ENCODE data around the gene GLUL.
"Not testable (repeated sequence)": the region's sequence is repeated elsewhere in the genome, so short reads cannot be mapped to it uniquely, and the experiment has no call there.

DNA sequence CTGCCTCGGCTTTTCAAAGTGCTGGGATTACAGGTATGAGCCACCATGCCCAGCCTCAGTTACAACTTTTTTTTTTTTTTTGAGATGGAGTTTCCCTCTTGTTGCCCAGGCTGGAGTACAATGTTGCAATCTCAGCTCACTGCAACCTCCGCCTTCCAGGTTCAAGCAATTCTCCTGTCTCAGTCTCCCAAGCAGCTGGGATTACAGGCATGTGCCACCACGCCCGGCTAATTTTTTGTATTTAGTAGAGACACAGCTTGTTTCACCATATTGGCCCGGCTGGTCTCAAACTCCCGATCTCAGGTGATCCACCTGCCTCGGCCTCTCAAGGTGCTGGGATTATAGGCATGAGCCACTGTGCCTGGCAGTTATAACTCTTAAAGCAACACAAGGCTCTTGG, 11.8 kb downstream of the GLUL start:
- TF ChIP-seq, protein P1, sequence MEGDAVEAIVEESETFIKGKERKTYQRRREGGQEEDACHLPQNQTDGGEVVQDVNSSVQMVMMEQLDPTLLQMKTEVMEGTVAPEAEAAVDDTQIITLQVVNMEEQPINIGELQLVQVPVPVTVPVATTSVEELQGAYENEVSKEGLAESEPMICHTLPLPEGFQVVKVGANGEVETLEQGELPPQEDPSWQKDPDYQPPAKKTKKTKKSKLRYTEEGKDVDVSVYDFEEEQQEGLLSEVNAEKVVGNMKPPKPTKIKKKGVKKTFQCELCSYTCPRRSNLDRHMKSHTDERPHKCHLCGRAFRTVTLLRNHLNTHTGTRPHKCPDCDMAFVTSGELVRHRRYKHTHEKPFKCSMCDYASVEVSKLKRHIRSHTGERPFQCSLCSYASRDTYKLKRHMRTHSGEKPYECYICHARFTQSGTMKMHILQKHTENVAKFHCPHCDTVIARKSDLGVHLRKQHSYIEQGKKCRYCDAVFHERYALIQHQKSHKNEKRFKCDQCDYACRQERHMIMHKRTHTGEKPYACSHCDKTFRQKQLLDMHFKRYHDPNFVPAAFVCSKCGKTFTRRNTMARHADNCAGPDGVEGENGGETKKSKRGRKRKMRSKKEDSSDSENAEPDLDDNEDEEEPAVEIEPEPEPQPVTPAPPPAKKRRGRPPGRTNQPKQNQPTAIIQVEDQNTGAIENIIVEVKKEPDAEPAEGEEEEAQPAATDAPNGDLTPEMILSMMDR (IDR thresholded peaks at IDR 0.05), result not testable (repeated sequence)
- not testable (repeated sequence) for TF ChIP-seq POLR2AphosphoS5 (IDR thresholded peaks at IDR 0.05)

Data from breast epithelium (tissue), 3 donors.